Left ventricle myocardium inferior (tissue), 1 donor: ENCODE measurements around the gene MPPED2. TPM values are rescaled to one million over a fixed set of nuclear protein-coding genes. Genes with fewer than 3 reads are reported as not detected.

Source experiments
- DNase-seq: peaks from one replicate; pipeline ENCODE4 v3.0.0-alpha.2; 2020
- H3K27ac ChIP-seq: fragments of 200-600 bp; replicated peaks from 2 replicates; pipeline ENCODE4 v1.8.0; 2021
- H3K27me3 ChIP-seq: fragments of 200-600 bp; 2 replicates; pipeline ENCODE4 v1.8.0; 2021; ENCODE audit warnings: low read depth
- H3K36me3 ChIP-seq: fragments of 200-600 bp; 2 replicates; pipeline ENCODE4 v1.8.0; 2021
- H3K4me1 ChIP-seq: fragments of 200-600 bp; 2 replicates; pipeline ENCODE4 v1.8.0; 2021
- H3K4me3 ChIP-seq: fragments of 200-600 bp; 2 replicates; pipeline ENCODE4 v1.8.0; 2021; ENCODE audit warnings: mild to moderate bottlenecking, moderate library complexity
- H3K9me3 ChIP-seq: fragments of 200-600 bp; replicated peaks from 2 replicates; pipeline ENCODE4 v1.8.0; 2021
- CTCF ChIP-seq: fragments of 200-600 bp; IDR thresholded peaks from 2 replicates; pipeline ENCODE4 v1.8.0; 2021; ENCODE audit warnings: antibody characterized with exemption, mild to moderate bottlenecking, borderline replicate concordance
- intact Hi-C: fragments of 100-400 bp; cut with micrococcal nuclease; formaldehyde crosslinking; loops from one replicate; pipeline ENCODE4 v1.11.0; 2022
- total RNA-seq: library from RNA; stranded (reverse); fragmentation: NEBNext Ultra II Directional; extraction: Animal tissue kit (Norgen Biotek cat#: 25700); gene quantifications from one replicate; pipeline ENCODE4 v1.2.1, GENCODE V29; 2021
- donor health status: DM: no; HTN: yes; CAD: no; lungs with severe emphysema.

The MPPED2 gene
- total RNA-seq, 1 donor from 2014 or later: 10.8 TPM

DNA sequence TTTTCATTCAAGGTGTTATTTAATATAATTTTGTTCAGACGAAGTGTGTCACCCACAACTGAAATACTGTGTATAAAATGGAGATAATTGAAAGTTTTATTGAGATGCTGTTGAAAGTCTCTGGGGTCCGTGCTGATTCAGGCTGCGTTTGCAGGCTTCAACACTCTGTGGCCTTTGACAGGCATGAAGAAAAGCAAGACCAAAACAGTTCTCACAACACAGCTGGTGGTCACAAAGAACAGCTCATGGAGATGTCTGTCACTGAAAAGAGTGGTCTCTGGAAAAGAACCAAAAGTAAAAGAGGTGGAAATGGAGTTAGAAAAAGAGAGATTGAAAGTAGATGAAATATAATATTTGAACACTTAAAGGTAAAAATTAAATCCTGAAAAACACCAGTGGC lies 9.8 kb upstream of the MPPED2 start:
- Histone ChIP-seq H3K36me3 (no peaks in the 10 kb centered on the region), H3K9me3 (no peaks in the 10 kb centered on the region), H3K27ac (no peak overlapping the region), H3K4me1 (no peaks in the 10 kb centered on the region), H3K4me3 (no peak overlapping the region), H3K27me3 (no peaks in the 10 kb centered on the region)
- no peak for TF ChIP-seq CTCF
- intact Hi-C loops: loop anchor here (10.0 kb wide), 1 partner anchor 251 kb away; no protein-coding TSS in a partner anchor
- DNase-seq: no peak

DNA sequence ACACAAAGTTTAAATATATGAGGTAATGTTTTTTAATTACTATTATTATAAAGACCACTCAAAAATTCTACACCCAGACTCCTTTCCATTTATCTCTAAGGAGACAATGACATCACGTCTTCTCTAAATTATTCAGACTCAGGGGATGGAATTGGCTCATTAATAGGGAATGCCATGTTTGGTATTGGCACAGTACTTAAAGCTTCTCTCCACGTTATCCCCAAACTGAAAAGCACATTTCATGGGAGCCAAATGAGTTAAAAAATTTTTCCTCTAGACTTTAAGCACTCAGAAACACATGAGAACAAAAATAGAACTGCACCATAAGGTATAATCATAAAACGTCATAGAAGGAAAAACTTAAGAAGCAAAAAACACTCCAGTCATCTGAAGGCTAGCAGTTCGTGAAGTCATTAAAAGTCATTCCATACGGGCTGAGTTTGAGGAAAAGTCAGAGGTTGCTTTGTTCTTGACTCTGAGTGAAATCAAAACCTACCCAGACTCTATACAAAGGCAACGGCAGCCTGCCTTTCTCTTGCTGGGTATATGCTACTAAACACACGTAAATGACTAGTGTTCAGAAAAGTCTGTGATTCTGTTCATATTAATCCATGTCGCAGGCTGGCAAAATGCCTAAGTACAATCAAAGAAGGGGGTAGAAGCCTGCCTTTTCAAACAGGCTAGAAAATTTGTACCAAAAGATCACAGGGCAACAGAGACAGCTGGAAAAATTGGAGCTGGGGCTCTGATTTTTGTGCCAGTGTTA lies 8.7 kb upstream of the MPPED2 start:
- intact Hi-C loops: loop anchor here (10.0 kb wide), 1 partner anchor 250 kb away; no protein-coding TSS in a partner anchor
- DNase-seq: no peak
- Histone ChIP-seq H3K36me3 (no peaks in the 10 kb centered on the region), H3K4me1 (no peaks in the 10 kb centered on the region), H3K9me3 (no peaks in the 10 kb centered on the region), H3K27me3 (no peaks in the 10 kb centered on the region), H3K4me3 (no peak overlapping the region), H3K27ac (no peak overlapping the region)
- TF ChIP-seq CTCF: no peak

GRCh38 chr11:30587269-30587812 lies 1.2 kb upstream of the MPPED2 start:
- Histone ChIP-seq H3K9me3 (no peaks in the 10 kb centered on the region), H3K27ac (peak overlapping the region; percentile 94), H3K27me3 (no peaks in the 10 kb centered on the region), H3K36me3 (no peaks in the 10 kb centered on the region), H3K4me1 (peaks cover 39% of the 10 kb centered on the region), H3K4me3 (peak overlapping the region; percentile 96)
- no peak for DNase-seq
- intact Hi-C loops: no loop called here
- TF ChIP-seq CTCF: no peak

- intact Hi-C loops: no loop called here
- peak; percentile 37 for DNase-seq
- peak overlapping the region; percentile 94 for H3K27ac ChIP-seq
- no peaks in the 10 kb centered on the region for H3K27me3 ChIP-seq
- H3K4me1 ChIP-seq: peaks cover 39% of the 10 kb centered on the region
- H3K36me3 ChIP-seq: no peaks in the 10 kb centered on the region
- TF ChIP-seq CTCF: no peak
- no peaks in the 10 kb centered on the region for H3K9me3 ChIP-seq
- peak overlapping the region; percentile 96 for H3K4me3 ChIP-seq
Observed at GRCh38 chr11:30585892-30586250, 282 bp downstream of the MPPED2 start.

DNA sequence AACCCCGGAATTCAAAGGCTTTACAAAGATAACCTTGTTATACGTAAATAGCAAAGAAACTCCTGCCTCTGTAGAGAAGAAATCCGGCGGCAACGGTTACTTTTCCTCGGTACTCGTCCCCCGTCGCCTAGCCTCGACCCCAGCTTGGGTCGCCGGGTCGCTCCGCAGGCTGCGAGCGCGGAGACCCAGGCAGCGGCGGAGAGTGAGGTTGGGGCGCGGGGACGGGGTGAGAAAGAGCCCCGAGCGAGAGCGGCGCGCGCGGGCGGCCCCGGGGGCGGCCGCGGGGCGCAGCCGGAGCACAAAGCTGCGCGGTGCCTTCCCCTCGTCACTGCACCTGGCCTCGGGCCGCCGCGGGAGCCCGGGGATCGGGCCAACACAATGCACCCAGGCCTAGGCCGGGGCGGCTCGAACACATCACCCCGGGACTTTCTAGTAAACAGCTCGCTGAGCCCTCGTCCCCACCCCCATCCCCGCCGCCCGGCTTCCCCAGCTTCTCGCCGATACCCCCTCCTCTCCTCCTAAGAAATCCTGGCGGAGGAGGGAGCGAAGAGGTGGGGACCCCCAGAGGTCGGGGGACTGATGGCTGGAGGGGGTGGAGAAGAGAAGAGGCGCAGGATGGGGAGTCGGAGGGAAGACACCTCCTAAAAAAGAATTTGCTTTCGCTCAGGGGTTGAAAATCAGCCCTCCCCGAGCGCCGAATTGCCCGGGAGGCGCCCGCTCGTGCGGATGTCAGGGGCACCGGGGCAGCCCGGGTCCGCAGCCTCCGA lies 845 bp downstream of the MPPED2 start:
- peak overlapping the region; percentile 94 for H3K27ac ChIP-seq
- peaks cover 39% of the 10 kb centered on the region for H3K4me1 ChIP-seq
- peaks cover 4% of the 10 kb centered on the region for H3K36me3 ChIP-seq
- DNase-seq: peak; percentile 37
- peak overlapping the region; percentile 96 for H3K4me3 ChIP-seq
- TF ChIP-seq CTCF: no peak
- intact Hi-C loops: no loop called here
- no peaks in the 10 kb centered on the region for H3K27me3 ChIP-seq
- no peaks in the 10 kb centered on the region for H3K9me3 ChIP-seq
